GM23338 (cell line): ENCODE results near the gene ANTKMT. TPM values are rescaled to one million over a fixed set of nuclear protein-coding genes. Genes with fewer than 3 reads are reported as not detected.

Source experiments
- ATAC-seq: fragments of 200-7000 bp; cut with Tn5 transposase; 3 replicates; pipeline ENCODE4 v1.9.1; 2020
- DNase-seq: peaks from one replicate; pipeline ENCODE4 v3.0.0-alpha.2; 2015; ENCODE audit warnings: low spot score
- H2AFZ ChIP-seq: fragments of 200-600 bp; sonication (generic); 2 replicates; pipeline ENCODE4 v1.8.0; 2016; ENCODE audit warnings: antibody characterized with exemption, mild to moderate bottlenecking, moderate library complexity
- H3F3A ChIP-seq: fragments of 200-600 bp; sonication (generic); replicated peaks from 2 replicates; pipeline ENCODE4 v1.8.0; 2017; ENCODE audit warnings: antibody characterized with exemption, mixed run types, low read depth
- H3K27ac ChIP-seq: fragments of 200-600 bp; sonication (generic); 2 replicates; pipeline ENCODE4 v1.6.1; 2016; ENCODE audit warnings: low read depth
- H3K27me3 ChIP-seq: fragments of 200-600 bp; sonication (generic); 2 replicates; pipeline ENCODE4 v1.8.0; 2016; ENCODE audit warnings: mild to moderate bottlenecking, mixed run types, moderate library complexity; ENCODE audit not compliant: insufficient read depth
- H3K36me3 ChIP-seq: fragments of 200-600 bp; sonication (generic); 2 replicates; pipeline ENCODE4 v1.8.0; 2016; ENCODE audit warnings: mild to moderate bottlenecking; ENCODE audit not compliant: insufficient read depth
- H3K4me1 ChIP-seq: fragments of 200-600 bp; sonication (generic); 2 replicates; pipeline ENCODE4 v1.8.0; 2016; ENCODE audit warnings: mild to moderate bottlenecking, moderate library complexity; ENCODE audit not compliant: insufficient read depth
- H3K4me2 ChIP-seq: fragments of 200-600 bp; sonication (generic); 2 replicates; pipeline ENCODE4 v1.7.1; 2017; ENCODE audit warnings: mixed run types
- H3K4me3 ChIP-seq: fragments of 200-600 bp; sonication (generic); 2 replicates; pipeline ENCODE4 v1.6.1; 2016; ENCODE audit warnings: mixed run types
- H3K79me2 ChIP-seq: fragments of 200-600 bp; sonication (generic); replicated peaks from 2 replicates; pipeline ENCODE4 v1.8.0; 2017; ENCODE audit warnings: mild to moderate bottlenecking; ENCODE audit not compliant: insufficient read depth
- H3K9me2 ChIP-seq: fragments of 200-600 bp; sonication (generic); 2 replicates; pipeline ENCODE4 v1.8.0; 2017; ENCODE audit not compliant: insufficient read depth
- H4K20me1 ChIP-seq: fragments of 200-600 bp; sonication (generic); replicated peaks from 2 replicates; pipeline ENCODE4 v1.8.0; 2017; ENCODE audit warnings: mild to moderate bottlenecking; ENCODE audit not compliant: insufficient read depth
- H3K27ac Mint-ChIP-seq: 2 replicates; pipeline ENCODE4 v1.8.0; 2020; ENCODE audit warnings: inconsistent platforms, mild to moderate bottlenecking, moderate library complexity, mixed read lengths
- H3K27me3 Mint-ChIP-seq: 3 replicates; pipeline ENCODE4 v1.8.0; 2022; ENCODE audit warnings: low read depth, mild to moderate bottlenecking, moderate library complexity, mixed read lengths, inconsistent platforms; ENCODE audit not compliant: insufficient read depth, poor library complexity
- H3K36me3 Mint-ChIP-seq: 3 replicates; pipeline ENCODE4 v1.8.0; 2021; ENCODE audit warnings: low read depth, mild to moderate bottlenecking, inconsistent platforms, moderate library complexity, mixed read lengths
- H3K4me1 Mint-ChIP-seq: 3 replicates; pipeline ENCODE4 v1.8.0; 2020; ENCODE audit warnings: mild to moderate bottlenecking, inconsistent platforms, mixed read lengths
- H3K4me3 Mint-ChIP-seq: 3 replicates; pipeline ENCODE4 v1.8.0; 2021; ENCODE audit warnings: moderate library complexity, mild to moderate bottlenecking, inconsistent platforms, mixed read lengths
- H3K9me3 Mint-ChIP-seq: 3 replicates; pipeline ENCODE4 v1.8.0; 2020; ENCODE audit warnings: moderate library complexity, mild to moderate bottlenecking, inconsistent platforms, mixed read lengths
- CREB1 ChIP-seq: fragments of 250-450 bp; sonication (Bioruptor Pico); IDR thresholded peaks from 2 replicates; pipeline ENCODE4 v1.5.0; 2020; ENCODE audit warnings: low read depth, mild to moderate bottlenecking, moderate library complexity
- EZH2 ChIP-seq: fragments of 200-600 bp; sonication (generic); IDR thresholded peaks from one replicate; pipeline ENCODE4 v1.8.0; 2017; ENCODE audit warnings: antibody characterized with exemption, mild to moderate bottlenecking, low read depth; ENCODE audit not compliant: unreplicated experiment
- EZH2phosphoT487 ChIP-seq: fragments of 200-600 bp; sonication (generic); IDR thresholded peaks from one replicate; pipeline ENCODE4 v1.8.1; 2018; ENCODE audit warnings: antibody characterized with exemption; ENCODE audit not compliant: unreplicated experiment
- NANOG ChIP-seq: IDR thresholded peaks from 2 replicates; pipeline ENCODE4 v1.6.1; 2016; ENCODE audit warnings: antibody characterized with exemption, borderline replicate concordance
- POLR2AphosphoS5 ChIP-seq: IDR thresholded peaks from 2 replicates; pipeline ENCODE4 v1.6.1; 2016; ENCODE audit warnings: antibody characterized with exemption, low read depth
- REST ChIP-seq: IDR thresholded peaks from one replicate; pipeline ENCODE4 v1.6.1; 2018; ENCODE audit warnings: antibody characterized with exemption; ENCODE audit not compliant: unreplicated experiment
- STAT1 ChIP-seq: IDR thresholded peaks from one replicate; pipeline ENCODE4 v1.6.1; 2016; ENCODE audit warnings: antibody characterized with exemption; ENCODE audit not compliant: unreplicated experiment
- ZNF114 ChIP-seq: fragments of 250-450 bp; sonication (Bioruptor Pico); IDR thresholded peaks from 2 replicates; pipeline ENCODE4 v1.5.0; 2020; ENCODE audit warnings: mild to moderate bottlenecking, moderate library complexity
- polyA plus RNA-seq: library from polyadenylated mRNA; unstranded; fragments of >200 nt; fragmentation: Nextera tagmentation; extraction: Ambion mirVana; gene quantifications from 2 replicates; pipeline ENCODE4 v1.2.1, GENCODE V29; 2016
- total RNA-seq: library from RNA; depleted of rRNA; stranded (reverse); fragments of >200 nt; shearing (Covaris generic); gene quantifications from 2 replicates; pipeline ENCODE4 v1.2.3, GENCODE V29; 2014
- TF ChIP-seq, protein P1 (sequence below): IDR thresholded peaks from 2 replicates; pipeline ENCODE4 v1.6.1; 2016; ENCODE audit warnings: antibody characterized with exemption

The ANTKMT gene
- total and polyA plus RNA-seq, 2 experiments from 2014 or later = 23.8 to 37.2 TPM

GRCh38 chr16:728131-728889, 7.4 kb downstream of the ANTKMT start:
- DNase-seq = peak; percentile 80

More at GRCh38 chr16:728131-728889, 7.4 kb downstream of the ANTKMT start:
- H3K27ac ChIP-seq = no peak overlapping the region
- H3F3A ChIP-seq = peaks cover 12% of the 10 kb centered on the region
- Mint-ChIP-seq H3K9me3 (no peaks in the 10 kb centered on the region), H3K4me3 (peak overlapping the region; percentile 69; the same call in 2 of the 3 replicates), H3K27me3 (peaks cover 23% of the 10 kb centered on the region), H3K4me1 (no peaks in the 10 kb centered on the region), H3K27ac (no peak overlapping the region), H3K36me3 (peaks cover 9% of the 10 kb centered on the region; the same call in 2 of the 3 replicates)
- no peaks in the 10 kb centered on the region for H3K4me1 ChIP-seq
- no peaks in the 10 kb centered on the region for H3K79me2 ChIP-seq
- H3K4me3 ChIP-seq = peak overlapping the region; percentile 71
- H3K36me3 ChIP-seq = no peaks in the 10 kb centered on the region
- TF ChIP-seq ZNF114 (CRISPR knock-in tag) (no peak), CREB1 (CRISPR knock-in tag) (no peak), STAT1 (no peak), REST (no peak), EZH2 (no peak), NANOG (no peak), POLR2AphosphoS5 (peak; percentile 67; the same call in 1 of the 2 replicates), EZH2phosphoT487 (no peak)
- TF ChIP-seq, protein P1, sequence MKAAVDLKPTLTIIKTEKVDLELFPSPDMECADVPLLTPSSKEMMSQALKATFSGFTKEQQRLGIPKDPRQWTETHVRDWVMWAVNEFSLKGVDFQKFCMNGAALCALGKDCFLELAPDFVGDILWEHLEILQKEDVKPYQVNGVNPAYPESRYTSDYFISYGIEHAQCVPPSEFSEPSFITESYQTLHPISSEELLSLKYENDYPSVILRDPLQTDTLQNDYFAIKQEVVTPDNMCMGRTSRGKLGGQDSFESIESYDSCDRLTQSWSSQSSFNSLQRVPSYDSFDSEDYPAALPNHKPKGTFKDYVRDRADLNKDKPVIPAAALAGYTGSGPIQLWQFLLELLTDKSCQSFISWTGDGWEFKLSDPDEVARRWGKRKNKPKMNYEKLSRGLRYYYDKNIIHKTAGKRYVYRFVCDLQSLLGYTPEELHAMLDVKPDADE = peak; percentile 38; the same call in 1 of the 2 replicates
- H4K20me1 ChIP-seq = no peaks in the 10 kb centered on the region
- peaks cover 14% of the 10 kb centered on the region; the same call in 1 of the 2 replicates for H3K27me3 ChIP-seq
- no peak overlapping the region for H2AFZ ChIP-seq
- peak overlapping the region; percentile 85 for H3K4me2 ChIP-seq
- ATAC-seq = peak; percentile 39
- H3K9me2 ChIP-seq = no peaks in the 10 kb centered on the region
